Keratinocyte (primary cell): Measurements from ENCODE around the gene NR1H3.

Experiments used
- EZH2 ChIP-seq: IDR thresholded peaks from one replicate; pipeline ENCODE4 v1.6.1; 2012; ENCODE audit warnings: inconsistent platforms, mild to moderate bottlenecking, low read length, moderate library complexity
- TF ChIP-seq, protein P1 (sequence below), 3 experiments: IDR thresholded peaks in 1 of 3; conservative IDR thresholded peaks in 1 of 3; optimal IDR thresholded peaks in 1 of 3; 2 replicates in 2 of 3; 3 replicates in 1 of 3; pipeline versions ENCODE3 to v1.5.1; 2011; ENCODE audit warnings: low read length in 3 of 3, mild to moderate bottlenecking in 3 of 3, moderate library complexity in 2 of 3, control low read depth in 1 of 3, inconsistent platforms in 1 of 3; ENCODE audit not compliant: insufficient read depth in 2 of 3; ENCODE audit errors: extremely low read depth in 1 of 3

DNA sequence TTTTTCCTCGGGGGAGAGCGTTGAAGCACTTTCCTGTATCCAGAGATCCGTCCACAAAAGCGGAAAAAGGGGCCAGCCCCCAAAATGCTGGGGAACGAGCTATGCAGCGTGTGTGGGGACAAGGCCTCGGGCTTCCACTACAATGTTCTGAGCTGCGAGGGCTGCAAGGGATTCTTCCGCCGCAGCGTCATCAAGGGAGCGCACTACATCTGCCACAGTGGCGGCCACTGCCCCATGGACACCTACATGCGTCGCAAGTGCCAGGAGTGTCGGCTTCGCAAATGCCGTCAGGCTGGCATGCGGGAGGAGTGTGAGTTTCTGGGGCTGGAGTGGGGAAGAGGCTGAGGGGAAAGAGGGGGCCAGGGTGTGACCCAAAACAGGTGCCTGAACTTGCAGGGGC lies 2.6 kb downstream of the NR1H3 start:
- TF ChIP-seq, protein P1, sequence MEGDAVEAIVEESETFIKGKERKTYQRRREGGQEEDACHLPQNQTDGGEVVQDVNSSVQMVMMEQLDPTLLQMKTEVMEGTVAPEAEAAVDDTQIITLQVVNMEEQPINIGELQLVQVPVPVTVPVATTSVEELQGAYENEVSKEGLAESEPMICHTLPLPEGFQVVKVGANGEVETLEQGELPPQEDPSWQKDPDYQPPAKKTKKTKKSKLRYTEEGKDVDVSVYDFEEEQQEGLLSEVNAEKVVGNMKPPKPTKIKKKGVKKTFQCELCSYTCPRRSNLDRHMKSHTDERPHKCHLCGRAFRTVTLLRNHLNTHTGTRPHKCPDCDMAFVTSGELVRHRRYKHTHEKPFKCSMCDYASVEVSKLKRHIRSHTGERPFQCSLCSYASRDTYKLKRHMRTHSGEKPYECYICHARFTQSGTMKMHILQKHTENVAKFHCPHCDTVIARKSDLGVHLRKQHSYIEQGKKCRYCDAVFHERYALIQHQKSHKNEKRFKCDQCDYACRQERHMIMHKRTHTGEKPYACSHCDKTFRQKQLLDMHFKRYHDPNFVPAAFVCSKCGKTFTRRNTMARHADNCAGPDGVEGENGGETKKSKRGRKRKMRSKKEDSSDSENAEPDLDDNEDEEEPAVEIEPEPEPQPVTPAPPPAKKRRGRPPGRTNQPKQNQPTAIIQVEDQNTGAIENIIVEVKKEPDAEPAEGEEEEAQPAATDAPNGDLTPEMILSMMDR (optimal IDR thresholded peaks at IDR 0.05 in 1 of 3, IDR thresholded peaks at IDR 0.05 in 1 of 3, conservative IDR thresholded peaks at IDR 0.05 in 1 of 3; ENCODE audit: extremely low read depth in 1 of 3, insufficient read depth in 2 of 3, low read length in 3 of 3) = no peak
- TF ChIP-seq EZH2 = no peak
